Subcutaneous adipose tissue (tissue), 4 donors: ENCODE results near the gene FAM181A. TPM values are rescaled to one million over a fixed set of nuclear protein-coding genes. Genes with fewer than 3 reads are reported as not detected.

Source experiments
- total RNA-seq, 4 donors: library from RNA; depleted of rRNA; stranded (reverse); fragments of >200 nt; gene quantifications; one replicate each; pipeline ENCODE4 v1.1.0, GENCODE V29; 2016
- TF ChIP-seq, protein P1 (sequence below): fragments of 450-650 bp; IDR thresholded peaks from one replicate; pipeline ENCODE4 v1.5.1; 2016; ENCODE audit warnings: low read depth, mild to moderate bottlenecking, control low read depth, antibody characterized with exemption, moderate library complexity

FAM181A gene
- total RNA-seq, 4 donors from 2014 or later: not detected

DNA sequence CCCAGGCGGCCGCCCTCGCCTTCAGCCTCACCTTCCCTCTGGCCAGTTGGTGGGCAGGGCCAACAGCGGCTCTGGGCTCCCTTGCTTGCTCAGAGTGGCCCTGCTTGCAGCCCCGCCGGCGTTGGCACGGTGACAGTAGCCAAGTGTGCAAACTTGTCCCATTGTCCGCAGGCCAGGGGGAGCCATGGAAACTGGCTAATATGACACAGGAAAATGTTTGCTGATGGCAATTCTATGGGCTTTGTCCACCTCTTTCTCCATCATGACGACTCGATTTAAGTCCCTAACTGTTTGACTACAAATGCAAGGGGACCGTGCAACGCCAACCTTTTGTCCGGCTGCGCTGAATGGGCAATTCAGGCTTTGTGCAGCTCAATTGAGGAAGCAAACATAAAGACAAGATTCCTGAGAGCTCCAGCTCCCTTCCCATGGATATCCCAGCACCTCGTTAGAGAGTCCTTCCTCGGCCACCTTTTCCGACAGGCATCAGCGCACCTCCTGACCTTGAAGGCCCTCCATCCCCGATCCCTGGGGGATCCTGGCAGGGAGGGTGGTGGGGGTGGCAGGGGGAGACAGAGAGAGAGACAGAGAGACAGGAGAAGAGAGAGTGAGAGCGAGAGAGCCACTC lies 785 bp upstream of the FAM181A start:
- TF ChIP-seq, protein P1, sequence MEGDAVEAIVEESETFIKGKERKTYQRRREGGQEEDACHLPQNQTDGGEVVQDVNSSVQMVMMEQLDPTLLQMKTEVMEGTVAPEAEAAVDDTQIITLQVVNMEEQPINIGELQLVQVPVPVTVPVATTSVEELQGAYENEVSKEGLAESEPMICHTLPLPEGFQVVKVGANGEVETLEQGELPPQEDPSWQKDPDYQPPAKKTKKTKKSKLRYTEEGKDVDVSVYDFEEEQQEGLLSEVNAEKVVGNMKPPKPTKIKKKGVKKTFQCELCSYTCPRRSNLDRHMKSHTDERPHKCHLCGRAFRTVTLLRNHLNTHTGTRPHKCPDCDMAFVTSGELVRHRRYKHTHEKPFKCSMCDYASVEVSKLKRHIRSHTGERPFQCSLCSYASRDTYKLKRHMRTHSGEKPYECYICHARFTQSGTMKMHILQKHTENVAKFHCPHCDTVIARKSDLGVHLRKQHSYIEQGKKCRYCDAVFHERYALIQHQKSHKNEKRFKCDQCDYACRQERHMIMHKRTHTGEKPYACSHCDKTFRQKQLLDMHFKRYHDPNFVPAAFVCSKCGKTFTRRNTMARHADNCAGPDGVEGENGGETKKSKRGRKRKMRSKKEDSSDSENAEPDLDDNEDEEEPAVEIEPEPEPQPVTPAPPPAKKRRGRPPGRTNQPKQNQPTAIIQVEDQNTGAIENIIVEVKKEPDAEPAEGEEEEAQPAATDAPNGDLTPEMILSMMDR: no peak

DNA sequence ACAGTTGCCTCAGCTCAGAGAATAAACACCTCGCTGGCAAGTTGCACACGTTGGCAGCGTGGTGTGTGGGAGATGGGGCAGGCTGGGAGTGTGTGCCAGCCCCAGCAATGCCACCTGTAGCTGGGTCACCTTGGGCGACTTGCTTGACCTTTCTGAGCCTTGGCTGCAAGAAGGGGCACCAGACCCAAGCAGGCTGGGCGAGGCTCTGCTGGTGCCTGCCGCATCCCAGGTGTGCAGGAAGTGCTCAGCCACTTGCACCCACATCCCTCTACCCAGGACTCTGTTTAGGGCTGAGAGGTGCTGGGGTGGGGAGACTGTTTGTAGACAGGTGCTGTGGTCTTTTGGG lies 629 bp downstream of the FAM181A start:
- TF ChIP-seq, protein P1: no peak

DNA sequence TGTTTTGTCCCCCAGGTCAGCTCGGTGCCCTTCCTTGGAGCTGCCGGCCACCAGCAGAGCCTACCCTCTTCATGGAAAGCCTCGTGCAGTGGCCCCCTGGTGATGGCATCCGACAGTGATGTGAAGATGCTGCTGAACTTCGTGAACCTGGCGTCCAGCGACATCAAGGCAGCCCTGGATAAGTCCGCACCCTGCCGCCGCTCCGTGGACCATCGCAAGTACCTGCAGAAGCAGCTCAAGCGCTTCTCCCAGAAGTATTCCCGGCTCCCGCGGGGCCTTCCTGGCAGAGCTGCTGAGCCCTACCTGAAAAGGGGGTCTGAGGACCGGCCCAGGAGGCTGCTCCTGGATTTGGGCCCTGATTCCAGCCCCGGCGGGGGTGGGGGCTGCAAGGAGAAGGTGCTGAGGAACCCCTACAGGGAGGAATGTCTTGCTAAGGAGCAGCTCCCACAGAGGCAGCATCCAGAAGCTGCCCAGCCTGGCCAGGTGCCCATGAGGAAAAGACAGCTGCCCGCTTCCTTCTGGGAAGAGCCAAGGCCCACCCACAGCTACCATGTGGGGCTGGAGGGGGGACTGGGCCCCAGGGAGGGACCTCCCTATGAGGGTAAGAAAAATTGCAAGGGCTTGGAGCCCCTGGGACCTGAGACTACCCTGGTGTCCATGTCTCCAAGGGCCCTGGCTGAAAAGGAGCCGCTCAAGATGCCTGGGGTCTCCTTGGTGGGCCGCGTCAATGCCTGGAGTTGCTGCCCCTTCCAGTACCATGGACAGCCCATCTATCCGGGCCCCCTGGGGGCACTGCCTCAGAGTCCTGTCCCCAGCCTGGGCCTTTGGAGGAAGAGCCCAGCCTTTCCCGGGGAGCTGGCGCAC lies 1.3 kb downstream of the FAM181A start:
- TF ChIP-seq, protein P1: no peak

DNA sequence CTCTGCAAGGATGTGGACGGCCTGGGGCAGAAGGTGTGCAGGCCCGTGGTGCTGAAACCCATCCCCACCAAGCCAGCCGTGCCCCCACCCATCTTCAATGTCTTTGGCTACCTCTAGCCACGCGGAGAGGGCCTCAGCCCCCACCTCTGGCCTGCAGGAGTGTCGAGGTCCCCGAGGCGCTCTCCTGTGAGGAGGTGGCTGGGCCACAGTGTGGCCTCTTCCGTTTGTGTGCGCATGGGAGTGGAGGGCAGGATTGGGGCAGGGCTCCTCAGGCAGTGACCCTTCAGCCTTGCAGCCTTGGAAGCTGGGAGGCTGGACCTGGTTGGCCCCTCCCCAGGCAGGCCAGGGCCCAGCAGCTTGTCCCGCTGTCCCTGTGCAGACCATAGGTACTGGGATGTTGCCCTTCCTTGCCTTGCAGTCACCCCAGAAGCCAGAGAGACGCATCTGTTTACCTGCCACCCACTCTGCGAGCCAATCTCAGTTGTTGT lies 1.9 kb downstream of the FAM181A start:
- TF ChIP-seq, protein P1: no peak

DNA sequence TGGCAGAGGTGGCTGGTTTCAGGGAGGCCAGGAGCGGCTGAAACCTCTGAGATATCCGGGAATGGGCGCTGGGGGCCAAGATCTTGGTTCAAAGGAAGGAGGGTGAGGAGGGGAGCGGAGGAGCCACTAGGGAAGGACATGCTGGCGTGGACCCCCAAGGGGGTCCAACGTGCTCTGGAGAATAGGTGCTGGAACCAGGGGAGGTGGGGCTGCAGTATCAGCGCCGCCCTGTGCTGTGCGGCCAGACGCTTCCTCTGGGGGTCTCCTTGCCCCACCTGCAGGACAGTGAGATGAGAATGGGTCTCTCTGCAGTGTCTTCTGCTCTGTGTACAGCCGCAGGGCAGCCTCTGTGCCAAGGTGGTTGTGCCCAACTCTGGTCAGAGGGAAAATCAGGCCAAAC lies 2.5 kb downstream of the FAM181A start:
- TF ChIP-seq, protein P1: no peak

DNA sequence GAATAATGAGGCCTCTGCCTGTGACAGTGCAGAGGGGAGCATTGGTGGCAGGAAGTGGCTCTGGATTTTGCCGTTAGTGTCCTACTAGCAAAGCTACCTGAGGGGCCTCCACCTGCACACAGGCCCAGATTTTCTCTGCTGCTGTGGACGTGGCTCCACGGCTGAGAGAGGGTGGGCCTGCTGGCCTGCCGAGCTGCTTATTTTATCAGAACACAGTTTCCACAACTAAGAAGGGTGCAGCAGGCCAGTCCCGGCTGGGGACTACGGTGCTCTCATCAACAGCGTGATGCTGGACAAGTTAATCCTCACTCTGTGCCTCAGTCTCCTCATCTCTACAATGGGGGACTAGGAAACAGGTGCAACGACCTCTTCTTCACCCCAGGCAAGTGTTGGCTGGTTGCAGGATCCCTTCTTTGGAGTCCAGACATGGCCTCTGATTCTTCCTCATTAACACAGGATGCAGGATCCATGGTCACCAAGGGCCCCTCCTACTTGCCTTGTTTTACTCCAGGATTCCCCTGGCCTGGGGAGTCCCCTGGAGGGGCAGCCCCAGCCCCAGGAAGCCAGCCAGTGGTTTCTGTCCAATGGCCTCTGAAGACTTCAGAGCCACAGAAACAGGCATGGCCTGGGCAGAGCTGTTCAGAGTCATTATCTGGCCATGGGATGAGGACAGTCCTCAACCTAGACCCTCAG lies 3.3 kb downstream of the FAM181A start:
- TF ChIP-seq, protein P1: no peak

DNA sequence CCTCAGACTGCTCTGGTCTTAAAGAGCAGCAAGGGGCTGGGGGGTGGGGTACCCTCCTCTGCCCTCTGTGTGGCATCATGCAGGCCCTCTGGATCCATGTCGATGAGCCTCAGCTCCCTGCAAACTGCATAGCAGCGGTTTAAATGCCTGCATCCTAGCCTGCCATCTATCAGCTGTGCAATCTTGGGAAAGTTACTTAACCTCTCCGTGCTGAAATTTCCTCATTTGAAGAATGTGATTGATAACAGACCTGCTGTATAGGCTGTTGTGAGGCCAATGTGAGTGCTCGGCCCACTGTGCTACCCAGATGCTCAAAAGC lies 3.8 kb downstream of the FAM181A start:
- TF ChIP-seq, protein P1: no peak
